ENCODE results near the gene ARHGAP15.
"Not testable (repeated sequence)": the region's sequence is repeated elsewhere in the genome, so short reads cannot be mapped to it uniquely, and the experiment has no call there.

ARHGAP15 gene

GRCh38 chr2:143128681-143129580 lies at the start of gene ARHGAP15:
ARHGAP15 (plus strand) TSS chr2:143129419.
- DNase-seq (ENCODE audit: low spot score), result no peak

DNA sequence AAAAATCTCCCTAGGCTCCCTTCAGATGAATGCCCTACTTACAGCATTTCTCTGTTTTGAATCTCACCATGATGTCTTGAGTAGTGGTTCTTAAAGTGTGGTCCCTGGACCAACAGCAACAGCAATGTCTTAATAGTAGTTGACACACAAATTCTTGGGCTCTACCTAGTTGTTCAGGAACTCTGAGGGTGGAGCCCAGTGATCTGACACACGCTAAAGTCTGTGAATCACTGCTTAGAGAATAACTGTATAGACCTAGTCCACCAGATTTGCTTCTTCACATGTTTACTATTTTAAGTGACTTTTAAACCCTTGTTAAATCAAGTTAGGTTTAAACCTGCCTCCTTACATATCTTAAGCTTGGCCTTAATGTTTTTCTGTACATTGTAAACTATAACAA lies 47.6 kb upstream of the ARHGAP15 start:
- no peak for DNase-seq (ENCODE audit: low spot score)

GRCh38 chr2:143083636-143084035 lies 45.6 kb upstream of the ARHGAP15 start:
- no peak for DNase-seq (ENCODE audit: low spot score)

- DNase-seq (ENCODE audit: low spot score), result no peak
These were observed 44.8 kb upstream of the ARHGAP15 start for GRCh38 chr2:143084462-143084861.

GRCh38 chr2:143085125-143085784 lies 44.0 kb upstream of the ARHGAP15 start:
- no peak for DNase-seq (ENCODE audit: low spot score)

GRCh38 chr2:143087033-143087432 lies 42.2 kb upstream of the ARHGAP15 start:
- no peak for DNase-seq (ENCODE audit: low spot score)

DNA sequence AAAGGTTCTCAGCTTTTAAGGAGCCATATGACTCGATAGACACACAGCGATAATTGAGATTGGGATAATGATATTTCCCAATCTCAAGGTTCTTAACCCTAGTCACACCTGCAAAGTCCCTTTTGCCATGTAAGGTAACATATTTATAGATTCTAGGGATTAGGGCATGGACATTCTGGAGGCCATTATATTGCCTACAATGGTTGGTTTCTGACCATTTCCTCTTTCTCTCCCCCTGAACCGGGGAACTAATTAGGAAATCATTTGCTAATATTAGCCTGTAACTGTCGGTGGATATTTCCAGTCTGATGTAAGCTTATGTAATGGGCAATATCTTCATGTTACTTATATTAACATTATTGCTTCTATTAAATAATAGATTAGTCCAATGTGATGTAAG lies 40.8 kb upstream of the ARHGAP15 start:
- DNase-seq (ENCODE audit: low spot score), result no peak

DNA sequence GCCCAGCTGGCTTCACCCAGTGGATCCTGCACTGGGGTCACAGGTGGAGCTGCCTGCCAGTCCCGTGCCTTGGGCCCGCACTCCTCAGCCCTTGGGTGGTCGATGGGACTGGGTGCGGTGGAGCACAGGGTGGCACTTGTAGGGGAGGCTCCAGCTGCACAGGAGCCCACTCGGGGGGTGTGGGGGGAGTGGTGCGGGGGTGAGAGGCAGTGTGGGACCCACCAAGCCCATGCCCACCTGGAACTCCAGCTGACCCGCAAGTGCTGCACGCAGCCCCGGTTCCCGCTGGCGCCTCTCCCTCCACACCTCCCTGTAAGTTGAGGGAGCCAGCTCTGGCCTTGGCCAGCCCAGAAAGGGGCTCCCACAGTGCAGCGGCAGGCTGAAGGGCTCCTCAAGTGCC lies 39.7 kb upstream of the ARHGAP15 start:
- not testable (repeated sequence) for DNase-seq (ENCODE audit: low spot score)

- DNase-seq (ENCODE audit: low spot score), result peak; percentile 58
These were observed 18.3 kb upstream of the ARHGAP15 start for GRCh38 chr2:143110758-143111428.

DNA sequence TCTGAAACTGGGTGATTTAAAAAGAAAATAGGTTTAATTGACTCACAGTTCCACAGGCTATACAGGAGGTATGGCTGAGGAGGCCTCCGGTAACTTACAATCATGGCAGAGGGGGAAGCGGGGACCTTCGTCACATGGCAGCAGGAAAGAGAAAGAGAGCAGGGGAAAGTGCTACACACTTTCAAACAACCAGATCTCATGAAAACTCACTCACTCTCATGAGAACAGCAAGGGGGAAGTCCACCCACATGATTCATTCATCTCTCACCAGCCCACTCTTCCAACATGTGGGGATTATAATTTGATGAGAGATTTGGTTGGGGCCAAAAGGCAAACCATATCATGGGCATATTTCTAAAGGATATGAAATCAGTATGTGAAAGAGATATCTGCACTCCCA lies 12.0 kb upstream of the ARHGAP15 start:
- no peak for DNase-seq (ENCODE audit: low spot score)

DNA sequence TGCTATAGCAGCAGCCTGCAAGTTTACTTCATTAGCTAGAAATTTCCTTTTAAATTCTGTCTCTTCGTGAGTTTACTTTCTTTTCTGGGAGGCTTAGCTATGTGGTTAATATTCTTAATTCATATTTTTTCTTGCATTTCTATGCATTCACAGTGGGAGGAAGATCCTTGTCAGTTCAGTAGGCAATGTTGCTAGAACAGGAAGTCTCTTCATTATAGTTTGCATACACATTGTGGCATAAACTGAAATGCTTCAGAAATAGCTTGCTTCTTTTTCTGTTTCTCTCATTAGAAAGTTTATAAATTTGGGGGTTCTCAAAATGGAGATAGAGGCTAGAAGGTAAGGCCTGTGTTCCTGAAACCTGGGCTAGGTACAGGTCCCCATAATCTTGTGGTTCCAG lies 8.1 kb upstream of the ARHGAP15 start:
- DNase-seq (ENCODE audit: low spot score), result no peak

DNA sequence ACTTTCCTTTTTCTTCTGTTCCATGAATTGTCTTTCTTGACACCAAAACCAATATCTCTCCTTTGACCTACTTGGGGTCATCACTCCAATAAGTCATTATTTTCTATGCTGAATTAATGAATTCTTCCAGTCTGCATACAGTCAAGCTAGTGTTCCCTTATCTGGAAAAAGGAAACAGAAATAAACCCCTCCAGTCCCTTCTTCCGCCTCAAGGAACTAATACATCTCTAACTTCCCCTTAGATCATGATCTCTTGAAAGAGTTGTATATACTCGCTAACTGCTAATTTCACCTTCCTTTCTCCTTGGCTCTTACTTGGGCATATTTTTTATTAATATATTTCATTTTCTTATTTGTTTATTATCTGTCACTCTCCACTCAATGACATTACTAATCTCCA lies 7.3 kb upstream of the ARHGAP15 start:
- DNase-seq (ENCODE audit: low spot score), result no peak

GRCh38 chr2:143123911-143124310 lies 5.3 kb upstream of the ARHGAP15 start:
- no peak for DNase-seq (ENCODE audit: low spot score)

- no peak for DNase-seq (ENCODE audit: low spot score)
These were observed 4.8 kb upstream of the ARHGAP15 start for GRCh38 chr2:143124445-143124844.

DNA sequence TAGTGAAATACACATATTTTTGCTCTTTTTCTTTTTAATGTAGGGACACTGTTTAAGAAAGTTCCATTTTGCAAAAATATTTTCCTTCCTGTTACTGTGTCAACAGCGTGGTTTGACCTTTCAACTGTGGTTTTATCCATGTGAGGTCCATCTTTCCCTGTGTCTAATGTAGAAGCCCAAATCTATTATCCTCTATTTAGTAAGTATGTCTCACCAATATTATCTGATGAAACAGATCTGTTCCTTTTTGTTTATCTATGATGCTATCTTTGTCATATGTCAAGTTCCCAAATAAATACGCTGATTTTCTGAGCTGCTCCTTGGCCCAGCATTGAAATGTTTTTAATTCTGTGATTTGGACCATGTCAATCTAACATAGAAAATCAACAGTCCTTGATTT lies 3.5 kb upstream of the ARHGAP15 start:
- DNase-seq (ENCODE audit: low spot score), result no peak

GRCh38 chr2:143132355-143132754 lies 3.1 kb downstream of the ARHGAP15 start:
- no peak for DNase-seq (ENCODE audit: low spot score)

DNA sequence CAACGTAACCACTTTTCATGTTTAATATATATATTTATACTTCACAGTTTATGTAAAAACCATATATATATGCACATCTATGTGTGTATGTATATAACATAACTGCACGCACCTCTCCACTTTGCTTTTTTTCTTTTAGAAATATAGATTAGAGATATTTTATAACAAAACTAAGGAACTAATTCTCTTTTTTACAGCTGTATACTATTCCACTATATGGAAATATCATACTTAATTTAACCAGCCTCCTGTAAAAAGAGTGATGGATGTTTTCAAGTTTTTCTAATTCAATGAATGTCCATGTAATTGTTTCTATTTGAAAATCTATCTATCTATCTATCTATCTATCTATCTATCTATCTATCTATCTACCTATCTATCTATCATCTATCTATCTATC lies 4.6 kb downstream of the ARHGAP15 start:
- DNase-seq (ENCODE audit: low spot score), result no peak

DNA sequence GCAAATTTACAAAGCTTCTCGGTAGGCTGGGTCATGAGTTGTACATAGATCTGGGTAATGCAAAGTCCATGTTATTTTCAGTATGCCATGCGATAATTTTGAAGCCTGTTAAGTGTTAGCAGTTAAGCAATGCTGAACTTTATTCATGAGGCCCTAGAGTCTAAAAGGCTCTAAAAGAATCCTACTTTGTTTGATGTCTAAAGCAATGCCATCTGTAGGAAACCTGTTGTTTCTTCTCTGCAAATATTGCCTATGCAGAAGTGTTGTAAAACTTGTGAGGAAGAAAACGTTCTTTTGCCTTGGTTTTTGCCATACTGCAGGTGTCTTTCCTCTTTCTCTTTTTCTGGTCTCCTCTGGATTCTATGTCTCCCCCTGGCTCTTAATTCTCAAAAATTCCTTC lies 9.1 kb downstream of the ARHGAP15 start:
- no peak for DNase-seq (ENCODE audit: low spot score)

DNA sequence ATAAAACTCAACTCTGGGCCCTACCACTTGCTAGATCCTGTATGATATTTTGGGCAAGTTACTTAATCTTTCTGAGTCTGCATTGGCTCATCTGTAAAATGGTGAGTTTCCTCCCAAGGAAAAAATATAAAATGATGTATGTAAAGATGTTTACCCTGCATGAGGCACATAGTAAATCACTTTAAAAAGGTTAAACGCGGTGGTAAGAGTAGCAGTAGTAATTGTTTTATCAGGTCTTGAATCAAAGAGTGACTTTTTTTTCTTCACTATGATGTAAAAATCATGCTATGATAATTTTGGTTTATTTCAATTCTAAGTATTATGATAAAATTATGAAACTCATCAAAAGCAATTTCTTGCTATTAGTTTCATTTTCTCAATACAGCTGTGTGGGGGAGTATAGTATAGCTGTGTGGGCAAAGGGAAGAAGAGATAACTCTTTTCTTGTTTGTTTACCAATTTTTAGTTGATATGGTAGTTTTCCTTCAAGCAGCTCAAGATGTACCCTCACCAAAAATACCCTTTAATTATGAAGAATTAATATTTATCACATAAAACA lies 10.7 kb downstream of the ARHGAP15 start:
- DNase-seq (ENCODE audit: low spot score), result no peak

DNA sequence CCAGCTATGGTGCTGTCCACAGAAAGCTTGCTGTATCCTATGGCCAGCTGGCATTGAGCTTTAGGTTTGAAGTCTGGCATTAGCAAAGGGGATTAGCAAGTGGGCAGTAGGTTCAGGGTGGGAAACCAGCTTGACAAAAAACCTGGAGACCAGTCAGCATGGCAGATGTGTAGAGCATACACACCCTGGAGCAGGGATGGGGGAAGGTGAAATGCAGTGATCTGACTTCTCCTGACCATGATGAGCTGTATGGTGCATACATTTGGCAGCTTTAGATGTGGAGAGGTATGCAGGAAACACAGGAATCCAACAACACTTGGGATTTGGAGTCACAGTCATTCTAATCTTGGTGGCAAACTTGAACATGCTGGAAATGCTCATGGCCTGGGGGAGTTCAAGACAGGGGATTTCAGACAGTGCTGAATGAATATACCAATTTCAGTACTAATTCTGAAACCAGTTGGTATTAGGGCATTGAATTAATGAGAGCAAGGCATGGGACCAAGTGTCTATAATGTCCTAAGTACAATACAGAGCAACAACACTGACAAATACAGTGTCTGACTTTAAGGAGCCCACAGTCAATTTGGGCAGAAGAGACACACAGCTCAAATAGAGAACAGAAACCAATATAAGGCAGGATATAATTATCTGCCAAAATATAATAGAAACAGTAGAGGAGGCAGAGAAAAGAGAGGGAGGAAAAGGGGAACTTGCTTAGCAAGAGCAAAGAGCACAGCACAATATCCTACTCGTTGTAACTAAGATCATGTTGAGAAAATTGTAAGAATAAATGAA lies 11.8 kb downstream of the ARHGAP15 start:
- no peak for DNase-seq (ENCODE audit: low spot score)

DNA sequence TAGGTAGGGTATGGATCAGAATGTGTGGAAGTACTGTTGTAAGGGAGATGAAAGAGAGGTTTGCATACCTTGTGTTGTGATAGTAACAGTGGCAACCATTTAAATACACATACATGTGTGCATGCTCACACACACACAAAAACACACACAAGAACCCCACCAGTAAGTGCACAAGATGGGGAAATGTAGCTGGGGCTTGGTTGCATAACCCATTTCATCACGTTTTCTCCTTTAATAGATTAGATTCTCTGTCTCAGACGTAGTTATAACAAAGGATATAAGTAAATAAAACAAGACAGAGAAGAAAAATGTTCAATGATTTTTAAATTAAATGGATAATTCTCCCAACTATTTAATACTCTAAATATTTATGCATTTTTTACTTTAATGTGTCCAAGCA lies 13.4 kb downstream of the ARHGAP15 start:
- no peak for DNase-seq (ENCODE audit: low spot score)

Measured in cerebellar cortex (tissue), 1 donor.